Measurements from ENCODE around the gene ANGEL2.

GRCh38 chr1:212954514-212954913, 61.2 kb downstream of the ANGEL2 start:
- TF ChIP-seq CTCF (IDR thresholded peaks at IDR 0.05) = no peak
- no peak for TF ChIP-seq POLR2AphosphoS5 (IDR thresholded peaks at IDR 0.05; ENCODE audit: low read depth, low read length)
- TF ChIP-seq RCOR1 (IDR thresholded peaks at IDR 0.05; ENCODE audit: low read length) = no peak
- TF ChIP-seq EP300 (IDR thresholded peaks at IDR 0.05; ENCODE audit: borderline replicate concordance in 1 of 2, low read depth in 1 of 2, low read length in 1 of 2) = no peak
- no peak for TF ChIP-seq MEF2A (IDR thresholded peaks at IDR 0.05; ENCODE audit: borderline replicate concordance, low read depth)
- no peak for TF ChIP-seq RFX5 (IDR thresholded peaks at IDR 0.05; ENCODE audit: low read length)
